GM12878 (cell line): ENCODE data around the gene ITGA4. TPM values are rescaled to one million over a fixed set of nuclear protein-coding genes. Genes with fewer than 3 reads are reported as not detected.

Experiments used
- ATAC-seq: fragments of 200-7000 bp; cut with Tn5 transposase; 3 replicates; pipeline ENCODE4 v1.9.1; 2020; ENCODE audit warnings: mild to moderate bottlenecking, moderate library complexity
- BruUV-seq: library from RNA; stranded (reverse); fragments of 400-500 nt; replicated peaks from 2 replicates; lab custom pipeline; 2021; lab: Mats Ljungman, UMichigan
- CTCF ChIA-PET: fragments of 300-600 bp; sonication (Branson Sonifier 250); formaldehyde crosslinking; extraction: SDS; loops from one replicate; lab custom pipeline; 2021; ENCODE audit warnings: inconsistent platforms; lab: Yijun Ruan, JAX
- POLR2A ChIA-PET: fragments of 350-600 bp; formaldehyde crosslinking; extraction: SDS; loops from one replicate; lab custom pipeline; 2021; ENCODE audit warnings: inconsistent platforms; lab: Charles Lee
- RAD21 ChIA-PET: fragments of 300-600 bp; sonication (Branson Sonifier 250); formaldehyde crosslinking; loops from one replicate; lab custom pipeline; 2023; ENCODE audit warnings: antibody characterized with exemption; ENCODE audit not compliant: unreplicated experiment; lab: Charles Lee
- SMC1A ChIA-PET: fragments of 300-600 bp; sonication (Branson Sonifier 250); formaldehyde crosslinking; loops from one replicate; lab custom pipeline; 2023; ENCODE audit not compliant: unreplicated experiment, uncharacterized antibody; lab: Charles Lee
- DNase-seq: peaks from one replicate; pipeline ENCODE4 v3.0.0-alpha.2; 2011; ENCODE audit warnings: low read depth, low spot score
- FAIRE-seq: peaks from 3 replicates; lab custom pipeline; 2011; peaks lifted over from hg19 to GRCh38; lab: Jason Lieb, UNC
- H2AFZ ChIP-seq: 2 replicates; pipeline ENCODE4 v1.6.0; 2011; ENCODE audit warnings: low read depth, low read length, control low read depth; ENCODE audit not compliant: control insufficient read depth
- H3K27ac ChIP-seq: 2 replicates; pipeline ENCODE4 v1.5.1; 2011; ENCODE audit warnings: control low read depth; ENCODE audit not compliant: control insufficient read depth, insufficient read depth
- H3K27me3 ChIP-seq, 2 experiments: replicated peaks in 1 of 2; 2 replicates each; pipeline versions ENCODE4 v1.6.0 to v1.6.1; 2011; ENCODE audit warnings: low read length in 1 of 2; ENCODE audit not compliant: control insufficient read depth in 2 of 2, insufficient read depth in 2 of 2
- H3K36me3 ChIP-seq, 2 experiments: 2 replicates each; pipeline ENCODE4 v1.5.1; 2011; ENCODE audit warnings: low read length in 1 of 2; ENCODE audit not compliant: control insufficient read depth in 2 of 2, insufficient read depth in 2 of 2
- H3K4me1 ChIP-seq: 2 replicates; pipeline ENCODE4 v1.6.1; 2011; ENCODE audit warnings: mild to moderate bottlenecking, low read length, moderate library complexity, mixed read lengths; ENCODE audit not compliant: control insufficient read depth, insufficient read depth
- H3K4me2 ChIP-seq: 2 replicates; pipeline ENCODE4 v1.6.0; 2011; ENCODE audit warnings: control low read depth; ENCODE audit not compliant: control insufficient read depth, insufficient read depth
- H3K4me3 ChIP-seq: fragments of 200-600 bp; sonication (generic); 2 replicates; pipeline ENCODE4 v1.5.1; 2016
- H3K79me2 ChIP-seq: 2 replicates; pipeline ENCODE4 v1.6.0; 2011; ENCODE audit warnings: low read length; ENCODE audit not compliant: control insufficient read depth, insufficient read depth
- H3K9ac ChIP-seq: 2 replicates; pipeline ENCODE4 v1.8.0; 2011; ENCODE audit warnings: low read length, control low read depth, mixed read lengths; ENCODE audit not compliant: control insufficient read depth, insufficient read depth
- H3K9me3 ChIP-seq: replicated peaks from 3 replicates; pipeline ENCODE4 v1.5.1; 2011; ENCODE audit warnings: mild to moderate bottlenecking, low read length; ENCODE audit not compliant: control insufficient read depth, insufficient read depth
- H4K20me1 ChIP-seq: 2 replicates; pipeline ENCODE4 v1.6.0; 2011; ENCODE audit not compliant: control insufficient read depth, insufficient read depth
- BACH1 ChIP-seq: fragments of 450-650 bp; IDR thresholded peaks from 2 replicates; pipeline ENCODE4 v1.6.1; 2017; ENCODE audit warnings: mild to moderate bottlenecking, borderline replicate concordance
- BCL3 ChIP-seq: IDR thresholded peaks from 2 replicates; pipeline ENCODE4 v1.6.1; 2011; ENCODE audit warnings: borderline replicate concordance, low read depth, mild to moderate bottlenecking, moderate library complexity, low read length; ENCODE audit not compliant: insufficient read depth, poor library complexity, severe bottlenecking
- CEBPB ChIP-seq, 2 experiments: fragments of 150-350 bp in 1 of 2; IDR thresholded peaks; 2 replicates each; pipeline ENCODE4 v1.6.1; 2012 to 2014; ENCODE audit warnings: low read depth in 2 of 2, low read length in 2 of 2, borderline replicate concordance in 1 of 2, inconsistent platforms in 1 of 2
- CREB1 ChIP-seq: IDR thresholded peaks from 2 replicates; pipeline ENCODE4 v1.6.1; 2012; ENCODE audit warnings: low read depth, mild to moderate bottlenecking, inconsistent platforms
- E4F1 ChIP-seq: fragments of 450-650 bp; IDR thresholded peaks from 2 replicates; pipeline ENCODE4 v1.6.1; 2018; ENCODE audit warnings: borderline replicate concordance, mild to moderate bottlenecking; ENCODE audit not compliant: partially characterized antibody
- EZH2 ChIP-seq: IDR thresholded peaks from 2 replicates; pipeline ENCODE4 v1.6.1; 2012; ENCODE audit warnings: low read depth, mild to moderate bottlenecking, control low read depth, inconsistent platforms, low read length, borderline replicate concordance; ENCODE audit not compliant: control insufficient read depth
- FOXM1 ChIP-seq: IDR thresholded peaks from 2 replicates; pipeline ENCODE4 v1.6.1; 2012; ENCODE audit warnings: low read depth, mild to moderate bottlenecking, inconsistent platforms, low read length, moderate library complexity
- HDAC6 ChIP-seq: fragments of 200-600 bp; sonication (generic); IDR thresholded peaks from one replicate; pipeline ENCODE4 v1.8.0; 2017; ENCODE audit warnings: antibody characterized with exemption; ENCODE audit not compliant: unreplicated experiment
- HDGF ChIP-seq: fragments of 450-650 bp; IDR thresholded peaks from 2 replicates; pipeline ENCODE4 v1.6.1; 2016; ENCODE audit warnings: antibody characterized with exemption
- MTA2 ChIP-seq: fragments of 450-650 bp; IDR thresholded peaks from 2 replicates; pipeline ENCODE4 v1.6.1; 2016; ENCODE audit warnings: low read depth, mild to moderate bottlenecking, moderate library complexity
- MYC ChIP-seq: IDR thresholded peaks from 2 replicates; pipeline ENCODE4 v1.6.1; 2011; ENCODE audit warnings: mild to moderate bottlenecking, low read length, moderate library complexity, inconsistent platforms; ENCODE audit not compliant: insufficient read depth, insufficient replicate concordance, insufficient read length, severe bottlenecking
- NFIC ChIP-seq: IDR thresholded peaks from 2 replicates; pipeline ENCODE4 v1.6.1; 2012; ENCODE audit warnings: low read depth, mild to moderate bottlenecking, inconsistent platforms, low read length, moderate library complexity
- PAX5 ChIP-seq: IDR thresholded peaks from 2 replicates; pipeline ENCODE4 v1.6.1; 2011; ENCODE audit warnings: low read depth, low read length, borderline replicate concordance
- STAT3 ChIP-seq: IDR thresholded peaks from 2 replicates; pipeline ENCODE4 v1.6.1; 2011; ENCODE audit warnings: low read depth, low read length, improper control_type of control experiment
- TCF7 ChIP-seq: IDR thresholded peaks from 2 replicates; pipeline ENCODE4 v1.6.1; 2014; ENCODE audit warnings: antibody characterized with exemption, borderline replicate concordance
- WRNIP1 ChIP-seq: IDR thresholded peaks from 2 replicates; pipeline ENCODE4 v1.6.1; 2011; ENCODE audit warnings: low read depth, low read length, improper control_type of control experiment, borderline replicate concordance
- YY1 ChIP-seq: IDR thresholded peaks from 2 replicates; pipeline ENCODE4 v1.6.1; 2011; ENCODE audit warnings: low read depth, mild to moderate bottlenecking, low read length
- ZBED1 ChIP-seq: IDR thresholded peaks from 2 replicates; pipeline ENCODE4 v1.6.1; 2016; ENCODE audit warnings: borderline replicate concordance
- WGBS: methylation state at CpG from one replicate; pipeline ENCODE4 v1.1.6; 2016; ENCODE audit warnings: low lambda C conversion rate; ENCODE audit not compliant: insufficient replicate concordance, insufficient coverage; ENCODE audit errors: missing lambda C conversion rate; 5-methylcytosine and 5-hydroxymethylcytosine counted together
- in situ Hi-C: fragments of 300-500 bp; cut with MboI; formaldehyde crosslinking; loops from 9 replicates; pipeline ENCODE4 v1.14.3; 2018; ENCODE audit warnings: mixed read lengths
- intact Hi-C: fragments of 100-400 bp; cut with micrococcal nuclease; formaldehyde crosslinking; loops from one replicate; pipeline ENCODE4 v1.14.2; 2022; ENCODE audit not compliant: unreplicated experiment
- polyA plus RNA-seq, 11 experiments: library from polyadenylated mRNA; depleted of rRNA in 4 of 11; unstranded in 6 of 11; stranded (reverse) in 5 of 11; fragments of >200 nt; fragmentation: Nextera tagmentation in 4 of 11; fragmentation: Illumina TruSeq in 1 of 11; extraction: Ambion mirVana in 4 of 11; extraction: Trizol in 1 of 11; gene quantifications; 1 replicate in 1 of 11; 2 replicates in 10 of 11; pipeline versions ENCODE4 v1.2.1 to v1.2.3, GENCODE V29; 2011 to 2016; ENCODE audit warnings: inconsistent platforms in 2 of 11, missing spikeins in 2 of 11, low read depth in 1 of 11
- total RNA-seq, 4 experiments: library from RNA; depleted of rRNA in 3 of 4; stranded (reverse); fragments of >200 nt in 3 of 4; fragmentation: Illumina TruSeq in 1 of 4; extraction: Trizol in 1 of 4; gene quantifications; 2 replicates each; pipeline versions ENCODE4 v1.2.1 to v1.2.3, GENCODE V29; 2013 to 2021

ITGA4 gene
- total and polyA plus RNA-seq, 10 of the 15 experiments (the other 5 are each of a cell fraction or from before 2014, with no cell fraction given): 12.4 to 87.9 (median 63.5) TPM

GRCh38 chr2:181558371-181558770 lies 101.2 kb downstream of the ITGA4 start (continued):
- TF ChIP-seq MYC (no peak), HDGF (no peak), CEBPB (IDR thresholded peaks at IDR 0.05; ENCODE audit: borderline replicate concordance in 1 of 2, low read depth in 2 of 2, low read length in 2 of 2) (no peak), EZH2 (no peak), FOXM1 (no peak), E4F1 (no peak), ZBED1 (no peak), STAT3 (no peak), BACH1 (no peak), HDAC6 (no peak)

- RAD21 ChIA-PET: interaction anchor here (3.6 kb wide), 1 partner anchor 152 kb away, joined by 16 read pairs; no protein-coding TSS in a partner anchor
- Histone ChIP-seq H3K27me3 (no peaks in the 10 kb centered on the region), H3K4me2 (no peak overlapping the region), H3K27ac (no peak overlapping the region), H3K4me1 (no peaks in the 10 kb centered on the region), H3K79me2 (no peaks in the 10 kb centered on the region), H2AFZ (no peak overlapping the region), H4K20me1 (no peaks in the 10 kb centered on the region), H3K9ac (no peak overlapping the region), H3K36me3 (no peaks in the 10 kb centered on the region)
- no TSS peak for BruUV-seq
- WGBS: 5% methylated on average over 1 of the region's 1 CpG
- intact Hi-C loops: no loop called here
- SMC1A ChIA-PET: interaction anchor here (1.2 to 2.6 kb wide), 6 partner anchors 10 to 152 kb away, joined by 3 to 9 read pairs (median 4); no protein-coding TSS in a partner anchor
- DNase-seq: no peak
- POLR2A ChIA-PET: no interaction called here
- peak; percentile 52; the same call in 2 of the 3 replicates for ATAC-seq
- TF ChIP-seq CREB1: no peak
- no peak for TF ChIP-seq YY1
- TF ChIP-seq PAX5: no peak
- TF ChIP-seq BCL3: no peak
- TF ChIP-seq TCF7: no peak
- no peak for TF ChIP-seq MTA2
- TF ChIP-seq WRNIP1: no peak
- TF ChIP-seq NFIC: no peak
- TF ChIP-seq, all 136 proteins: peak for 0
- in situ Hi-C loops: no loop called here
- CTCF ChIA-PET: interaction anchor here (0.5 to 3.9 kb wide), 5 partner anchors 9 to 152 kb away, joined by 3 to 29 read pairs (median 3); no protein-coding TSS in a partner anchor
- Histone ChIP-seq H3K9me3 (no peaks in the 10 kb centered on the region), H3K4me3 (no peak overlapping the region)
- peak; percentile 13 for FAIRE-seq
These were observed 106.0 kb downstream of the ITGA4 start for GRCh38 chr2:181563101-181563692.
